ENCODE results near the gene NCS1.

Gene NCS1

DNA sequence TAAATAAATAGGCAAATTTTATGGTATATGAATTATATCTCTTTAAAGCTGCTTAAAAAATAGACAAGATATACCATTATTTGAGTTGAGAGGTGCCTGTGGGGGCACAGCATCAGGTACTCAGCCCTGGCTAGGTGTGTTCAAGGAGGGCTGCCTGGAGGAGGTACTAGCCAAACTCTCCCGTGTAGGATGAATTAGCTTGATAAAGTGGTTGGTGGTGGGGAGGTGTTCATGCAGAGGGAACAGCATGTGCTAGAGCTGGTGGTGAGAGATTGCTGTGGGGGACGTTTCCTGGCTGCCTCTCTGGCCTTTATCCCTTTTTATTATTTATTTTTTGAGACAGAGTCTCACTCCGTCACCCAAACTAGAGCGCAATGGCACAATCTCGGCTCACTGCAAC is 23.2 kb upstream of the NCS1 start:
- DNase-seq = no peak

DNA sequence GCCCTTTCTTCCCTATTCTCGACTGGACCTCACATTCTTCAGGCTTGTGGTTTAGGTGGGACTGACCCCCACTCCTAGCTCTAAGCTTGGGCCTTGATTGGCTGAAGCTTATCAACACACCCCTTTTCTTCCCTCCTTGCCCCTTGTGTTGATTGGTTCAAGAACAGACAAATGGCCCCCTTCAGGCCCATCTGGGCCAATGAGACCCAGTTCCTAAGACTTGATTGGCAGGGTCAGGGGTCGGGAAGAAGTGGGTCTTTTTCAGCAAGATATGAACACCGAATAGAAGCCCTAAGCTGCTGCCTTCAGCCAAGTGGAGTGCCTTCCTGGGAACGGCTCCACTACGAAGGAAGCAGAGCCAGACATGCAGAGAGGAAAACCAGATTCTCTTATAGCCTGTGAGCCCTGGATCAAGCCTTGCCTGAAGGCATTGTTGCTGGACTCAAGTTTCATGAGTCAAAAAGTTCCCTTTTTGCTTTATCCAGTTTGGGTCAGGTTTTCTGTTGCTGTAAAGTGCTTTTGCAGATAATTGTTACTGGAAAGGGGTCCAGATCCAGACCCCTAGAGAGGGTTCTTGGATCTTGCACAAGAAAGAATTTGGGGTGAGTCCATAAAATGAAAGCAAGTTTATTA is 22.4 kb upstream of the NCS1 start:
- DNase-seq = no peak

DNA sequence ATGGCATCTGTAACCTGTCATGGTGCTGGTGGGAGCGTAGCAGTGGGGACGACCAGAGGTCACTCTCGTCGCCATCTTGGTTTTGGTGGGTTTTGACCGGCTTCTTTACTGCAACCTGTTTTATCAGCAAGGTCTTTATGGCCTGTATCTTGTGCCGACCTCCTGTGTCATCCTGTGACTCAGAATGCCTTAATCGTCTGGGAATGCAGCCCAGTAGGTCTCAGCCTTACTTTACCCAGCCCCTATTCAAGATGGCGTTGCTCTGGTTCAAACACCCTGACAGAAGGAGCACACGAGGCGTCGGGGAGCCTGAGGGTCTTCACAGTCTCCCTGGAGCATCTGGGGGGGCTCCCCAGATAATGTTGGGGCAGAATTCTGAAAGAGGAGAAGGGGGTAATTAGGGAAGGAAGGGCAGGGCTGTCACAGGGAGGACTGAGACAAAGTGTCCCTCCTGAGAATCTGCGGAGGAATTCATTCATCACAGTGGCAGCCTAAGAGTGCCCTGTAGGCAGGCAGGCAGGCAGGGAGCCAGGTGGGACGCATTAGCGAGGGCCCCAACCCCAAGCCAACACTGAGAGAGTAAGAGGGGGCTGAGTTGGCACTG is 21.3 kb upstream of the NCS1 start:
- no peak for DNase-seq

DNA sequence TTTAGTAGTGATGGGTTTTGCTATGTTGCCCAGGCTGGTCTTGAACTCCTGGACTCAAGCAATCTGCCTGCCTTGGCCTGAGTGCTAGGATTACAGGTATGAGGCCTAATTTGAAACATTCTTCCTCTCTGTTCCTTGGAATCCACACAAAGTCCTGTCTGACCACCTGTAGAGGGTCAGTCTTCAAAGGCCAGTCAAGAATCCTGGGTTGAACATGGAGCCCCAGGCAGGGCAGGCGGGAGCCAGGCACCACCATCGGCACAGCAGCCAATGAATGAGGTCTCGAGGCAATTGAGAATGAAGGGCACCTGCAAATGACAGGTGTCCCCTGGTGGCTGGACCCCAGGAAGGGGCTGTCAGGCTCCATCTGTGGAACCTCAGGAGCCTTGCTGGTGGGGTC is 17.4 kb upstream of the NCS1 start:
- no peak for DNase-seq

DNA sequence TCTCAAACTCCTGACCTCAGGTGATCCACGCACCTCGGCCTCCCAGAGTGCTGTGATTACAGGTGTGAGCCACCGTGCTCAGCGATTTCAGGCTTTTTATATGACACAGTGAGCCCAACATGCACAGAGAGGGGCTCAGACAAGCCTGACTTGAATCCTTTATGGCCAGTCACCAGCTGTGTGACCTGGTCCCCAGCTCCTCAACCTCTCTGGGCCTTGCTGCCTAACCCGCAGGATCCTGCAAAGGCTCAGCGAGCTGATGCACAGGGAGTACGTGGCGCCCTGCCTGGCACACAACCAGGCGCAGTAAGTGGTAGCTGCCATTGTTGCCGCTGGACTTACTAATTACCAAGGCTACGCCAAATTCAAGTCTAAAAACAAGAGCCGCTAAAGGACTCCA is 16.6 kb upstream of the NCS1 start:
- DNase-seq = no peak

DNA sequence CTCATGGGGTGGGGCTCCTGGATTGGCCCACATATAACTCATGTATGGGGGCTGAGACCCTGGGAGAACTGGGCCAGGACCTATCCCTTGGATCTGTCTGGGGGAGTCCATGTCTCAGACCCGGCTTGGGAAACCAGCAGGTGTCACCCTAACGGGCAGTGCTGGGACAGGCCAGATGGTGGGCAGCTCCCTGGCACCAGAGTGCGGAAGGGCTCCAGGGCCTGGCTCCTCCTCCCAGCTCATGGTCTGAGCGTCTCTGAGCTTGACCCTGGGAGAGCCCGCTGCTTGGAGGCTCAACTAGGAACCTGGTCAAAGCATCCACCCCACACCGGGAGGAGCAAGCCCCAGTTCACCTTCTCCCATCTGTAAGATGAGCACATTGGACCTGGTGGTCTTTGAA is 15.5 kb upstream of the NCS1 start:
- DNase-seq = no peak

DNA sequence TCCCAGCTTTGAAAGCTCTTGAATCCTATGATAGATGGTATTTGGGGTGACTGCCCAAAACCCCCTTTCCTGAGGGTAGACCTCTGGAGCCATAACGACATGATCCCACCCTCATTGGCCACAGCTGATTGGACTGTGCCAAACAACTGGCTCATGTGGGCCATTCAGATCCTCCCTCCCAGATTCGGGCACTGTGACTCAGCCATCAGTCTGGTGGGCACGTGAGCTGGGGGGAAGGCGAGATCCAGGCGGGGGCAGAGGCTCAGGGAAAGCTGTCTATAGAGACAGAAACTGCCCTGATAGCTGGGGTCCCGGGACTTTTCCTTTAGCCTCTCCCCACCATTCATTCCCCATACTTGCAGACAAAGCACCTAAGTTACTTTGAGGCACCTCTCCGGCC is 15.1 kb upstream of the NCS1 start:
- no peak for DNase-seq

DNA sequence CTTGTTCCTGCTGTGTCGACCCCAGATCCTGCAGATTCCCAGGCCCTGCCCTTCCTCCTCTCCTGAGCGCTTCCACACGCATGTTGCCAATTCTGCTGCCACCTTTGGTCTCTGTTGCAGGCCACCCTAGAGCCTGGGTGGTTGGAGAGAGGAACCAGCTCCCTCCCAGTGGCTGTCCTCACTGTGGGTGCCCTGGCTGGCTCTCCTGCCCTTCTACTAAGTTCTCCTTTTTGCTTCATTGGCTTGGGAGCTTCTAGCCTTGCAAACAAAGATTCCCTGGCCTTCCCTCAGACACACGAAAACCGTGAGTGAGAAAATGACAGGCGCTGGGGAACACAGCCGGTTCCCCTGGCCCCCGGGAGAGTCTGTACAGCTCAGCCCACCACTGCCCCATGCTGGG is 14.2 kb upstream of the NCS1 start:
- DNase-seq = no peak

DNA sequence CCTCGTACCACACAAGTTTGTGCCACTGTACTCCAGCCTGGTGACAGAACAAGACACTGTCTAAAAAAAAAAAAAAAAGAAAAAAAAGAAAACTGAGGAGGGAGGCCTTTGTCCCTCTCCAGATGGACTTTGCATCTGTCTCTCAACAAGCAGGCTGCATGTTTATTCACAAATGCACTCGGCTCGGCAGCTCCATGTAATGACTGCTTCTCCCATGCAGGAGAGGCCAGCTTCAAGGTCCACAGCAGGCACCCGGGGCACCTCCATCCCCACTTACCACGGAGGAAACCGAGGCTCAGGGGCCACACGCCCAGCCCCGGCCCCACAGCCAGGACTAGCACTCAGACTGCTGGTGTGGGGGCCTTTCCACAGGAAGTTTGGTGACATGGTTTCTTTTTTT is 13.1 kb upstream of the NCS1 start:
- DNase-seq = no peak

DNA sequence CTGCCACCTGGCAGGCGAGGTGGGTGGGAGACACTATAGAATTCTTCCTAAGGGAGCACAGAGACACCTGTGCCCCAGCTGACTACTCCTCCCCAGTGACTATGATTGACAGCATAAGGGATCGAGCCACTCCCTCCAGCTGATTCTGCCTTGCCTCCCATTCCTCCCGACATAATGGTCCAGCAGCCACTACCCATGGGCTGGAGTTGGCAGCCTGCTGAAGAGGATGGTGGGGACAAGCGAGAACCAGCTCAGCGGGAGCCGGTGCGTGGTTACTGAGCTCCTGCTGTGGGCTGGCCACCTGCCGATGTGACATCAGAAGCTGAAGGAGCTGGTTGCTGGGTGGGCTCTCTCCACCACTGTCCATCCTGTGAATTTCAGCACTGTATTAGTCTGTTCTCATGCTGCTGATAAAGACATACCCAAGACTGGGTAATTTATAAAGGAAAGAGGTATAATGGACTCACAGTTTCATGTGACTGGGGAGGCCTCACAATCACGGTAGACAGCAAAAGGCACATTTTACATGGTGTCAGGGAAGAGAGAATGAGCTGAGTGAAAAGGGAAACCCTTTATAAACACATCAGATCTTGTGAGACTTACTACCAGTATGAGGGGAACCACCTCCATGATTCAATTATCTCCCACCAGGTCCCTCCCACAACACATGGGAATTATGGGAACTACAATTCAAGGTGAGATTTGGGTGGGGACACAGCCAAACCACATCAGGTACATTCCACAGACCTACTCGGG is 12.1 kb upstream of the NCS1 start:
- no peak for DNase-seq

DNA sequence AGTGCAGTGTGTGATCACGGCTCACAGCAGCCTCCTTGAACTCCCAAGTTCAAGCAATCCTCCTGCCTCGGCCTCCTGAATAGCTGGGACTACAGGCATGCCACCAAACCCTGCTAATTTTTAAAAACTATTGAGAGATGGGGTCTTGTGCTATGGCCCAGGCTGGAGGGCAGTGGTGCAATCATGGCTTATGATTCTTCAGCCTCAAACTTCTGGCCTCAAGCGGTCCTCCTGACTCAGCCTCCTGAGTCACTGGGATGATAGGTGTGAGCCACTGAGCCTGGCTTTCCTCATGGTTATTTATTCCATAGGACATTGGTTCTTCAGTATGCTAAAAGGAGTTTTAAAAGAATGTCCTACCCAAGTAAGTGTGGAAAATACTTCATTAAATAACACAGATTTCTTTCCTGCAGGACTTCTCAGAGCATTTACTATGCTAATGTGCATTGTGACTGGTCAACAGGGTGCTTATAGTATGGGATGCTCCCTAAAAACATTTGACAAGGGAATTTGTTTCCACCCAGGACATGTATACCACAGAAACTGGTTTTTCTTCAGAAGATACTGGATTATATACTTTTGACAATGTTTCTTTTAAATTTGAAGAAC is 11.2 kb upstream of the NCS1 start:
- no peak for DNase-seq

DNA sequence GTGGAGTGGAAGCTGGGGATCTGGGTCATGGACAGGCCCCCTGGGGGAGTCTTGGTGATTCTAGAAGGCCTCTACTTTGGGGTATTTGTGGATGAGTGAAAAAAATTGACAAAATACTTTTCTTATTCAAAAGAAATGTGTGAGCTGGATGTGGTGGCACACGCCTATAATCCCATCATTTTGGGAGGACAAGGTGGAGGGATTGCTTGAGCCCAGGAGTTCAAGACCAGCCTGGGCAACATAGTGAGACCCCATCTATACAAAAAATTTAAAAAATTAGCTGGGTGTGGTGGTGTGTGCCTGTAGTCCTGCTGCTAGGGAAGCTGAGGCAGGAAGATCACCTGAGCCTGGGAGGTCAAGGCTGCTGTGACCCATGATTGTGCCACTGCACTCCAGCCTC is 6.6 kb upstream of the NCS1 start:
- DNase-seq = no peak

DNA sequence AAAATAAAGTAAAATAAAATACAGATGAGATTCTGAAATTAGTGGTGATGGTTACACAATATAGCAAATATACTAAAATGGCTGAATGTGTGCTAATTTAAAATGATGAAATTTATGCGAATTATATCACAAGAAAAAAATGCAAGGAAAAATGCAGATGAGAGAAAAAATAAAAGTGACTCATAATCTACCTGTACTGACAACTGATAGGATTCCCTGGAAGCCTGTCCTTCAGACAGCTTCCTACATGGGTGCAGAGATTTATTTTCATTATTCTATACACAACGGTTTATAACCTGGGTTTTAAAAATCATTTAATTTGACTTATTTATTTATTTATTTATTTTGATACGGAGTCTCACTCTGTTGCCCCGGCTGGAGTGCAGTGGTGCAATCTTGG is 5.8 kb upstream of the NCS1 start:
- DNase-seq = no peak

DNA sequence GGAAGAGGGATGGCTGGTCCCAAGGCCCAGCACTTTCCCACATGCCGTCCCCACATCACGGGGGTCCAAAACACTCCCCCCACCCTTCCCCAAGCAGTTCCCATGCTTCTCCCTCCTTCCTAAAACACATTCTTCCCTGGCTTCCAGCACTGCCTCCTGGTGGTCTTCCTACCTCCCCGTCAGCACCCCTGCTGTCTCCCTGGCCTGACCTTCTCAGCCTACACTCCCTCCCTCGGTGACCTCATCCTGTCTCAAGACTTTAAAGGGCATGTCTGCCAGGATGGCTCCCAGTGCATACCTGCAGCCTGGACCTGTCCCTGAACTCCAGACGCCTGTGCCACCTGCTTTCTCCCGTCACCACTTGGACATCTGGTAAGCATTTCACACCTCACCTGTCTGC is 4.3 kb upstream of the NCS1 start:
- no peak for DNase-seq

DNA sequence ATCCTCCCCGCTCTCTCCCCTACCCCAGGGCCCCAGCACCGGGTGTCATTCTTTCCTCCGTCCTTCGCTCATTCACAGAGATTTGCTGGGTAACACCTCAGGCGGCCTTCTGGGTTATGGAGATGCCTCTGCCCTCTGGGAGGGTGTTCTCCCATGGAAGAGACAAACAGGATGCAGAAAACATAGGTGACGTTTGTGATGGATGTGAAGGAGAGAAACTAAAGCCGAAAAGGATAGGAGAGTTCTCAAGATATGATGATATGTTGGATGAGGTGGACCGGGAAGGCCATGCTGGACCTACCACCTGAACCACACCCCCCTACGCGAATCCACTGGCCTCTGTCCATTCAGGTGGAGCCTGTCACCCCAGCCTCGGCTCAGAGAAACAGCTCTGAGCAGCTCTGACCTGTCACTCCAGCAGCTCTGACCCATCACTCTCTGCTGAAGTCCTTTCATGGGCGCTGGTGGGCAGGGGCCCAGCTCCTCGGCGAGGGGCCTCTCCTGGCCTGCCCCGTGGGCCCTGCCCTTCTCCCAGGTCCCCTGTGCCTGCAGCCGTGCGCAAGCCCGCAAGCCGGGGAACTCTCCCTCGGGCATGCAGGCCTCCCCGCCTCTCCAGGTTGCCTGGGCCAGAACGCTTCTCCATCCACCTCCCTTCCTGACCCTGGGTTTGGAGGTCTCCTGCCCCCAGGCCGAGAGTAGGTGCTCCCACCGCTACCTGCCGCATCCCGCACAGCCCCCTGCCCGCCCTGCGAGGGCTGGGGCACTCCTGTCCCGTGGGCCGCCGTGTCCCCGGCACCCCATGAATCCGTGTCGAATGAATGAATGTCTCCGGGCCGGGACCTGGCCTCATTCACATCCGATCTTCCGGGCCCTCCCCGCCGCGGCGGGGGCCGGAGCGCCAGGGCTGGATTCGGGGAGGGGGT is 717 bp upstream of the NCS1 start:
- DNase-seq = no peak

DNA sequence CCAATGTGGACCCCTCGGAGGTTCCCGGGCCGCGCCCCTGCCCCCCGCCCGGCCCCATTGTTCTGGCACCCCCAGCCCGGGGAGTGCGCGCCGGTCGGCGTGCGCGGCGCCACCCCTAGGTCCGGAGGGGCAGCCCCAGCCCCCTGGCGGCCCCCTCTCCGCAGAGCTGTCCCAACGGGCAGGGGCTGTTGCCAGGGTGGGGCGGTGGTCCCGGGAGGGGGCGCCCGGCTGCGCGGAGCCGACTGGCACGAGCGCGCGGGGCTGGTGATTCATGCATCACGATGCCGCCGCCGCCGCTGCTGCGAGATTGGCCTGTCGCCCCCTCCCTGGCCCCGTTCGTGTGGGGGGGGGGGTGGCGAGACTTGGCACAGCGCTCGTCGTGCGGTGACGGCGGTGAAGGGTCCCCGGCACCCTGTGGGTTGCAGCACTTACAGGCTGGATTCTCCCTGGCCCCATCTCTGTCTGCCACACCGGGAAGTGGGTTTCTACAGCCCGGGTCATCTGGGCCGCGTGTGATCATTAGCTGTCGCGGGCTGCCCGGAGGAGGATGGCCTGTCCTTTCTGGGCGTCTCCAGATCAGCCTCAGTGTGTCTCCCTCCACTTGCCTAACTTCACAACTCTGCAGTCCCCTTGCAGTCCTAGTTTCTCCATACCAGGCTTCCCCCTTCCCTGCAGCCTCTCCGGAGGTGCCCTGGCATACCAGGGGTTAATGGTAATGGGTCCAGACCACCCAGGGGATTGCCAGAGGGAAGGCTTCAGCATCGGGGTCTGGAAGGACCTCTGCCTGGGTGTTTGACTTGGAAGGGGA is 858 bp downstream of the NCS1 start:
- DNase-seq = peak; percentile 64

DNA sequence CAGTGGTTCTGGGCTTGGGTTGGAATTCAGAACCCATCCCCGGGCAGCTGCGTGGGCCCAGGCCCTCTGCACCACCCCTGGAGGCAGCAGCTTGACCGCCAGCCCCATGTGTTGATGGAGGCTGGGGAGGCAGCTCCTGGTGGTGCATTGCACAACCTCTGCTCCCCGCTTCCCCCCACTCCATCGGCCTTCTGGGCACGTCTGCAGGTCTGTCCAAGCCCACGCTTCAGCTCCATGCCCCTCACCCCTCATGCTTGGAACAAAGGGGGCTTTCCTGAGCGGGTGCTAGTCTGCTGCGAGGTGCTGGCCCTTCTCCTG is 1.4 kb downstream of the NCS1 start:
- DNase-seq = no peak

DNA sequence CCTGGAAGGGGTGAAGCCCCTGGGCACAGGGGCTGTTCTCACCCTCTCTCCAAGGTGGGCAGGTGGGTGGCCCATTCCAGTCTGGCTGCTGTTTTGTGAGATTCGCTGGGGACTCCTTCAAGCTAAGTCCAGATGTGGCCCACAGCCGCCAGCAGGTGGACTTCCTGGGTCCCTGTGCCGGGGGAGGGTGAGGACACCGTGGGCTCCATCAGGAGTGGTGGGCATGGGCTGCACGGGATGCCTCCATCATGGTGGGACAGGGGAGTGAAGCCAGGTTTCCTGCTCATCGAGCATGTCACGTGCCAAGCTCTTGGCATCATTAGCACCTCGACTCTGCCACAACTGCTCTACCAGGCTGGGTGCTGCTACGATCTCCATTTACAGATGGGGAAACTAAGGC is 1.8 kb downstream of the NCS1 start:
- no peak for DNase-seq

DNA sequence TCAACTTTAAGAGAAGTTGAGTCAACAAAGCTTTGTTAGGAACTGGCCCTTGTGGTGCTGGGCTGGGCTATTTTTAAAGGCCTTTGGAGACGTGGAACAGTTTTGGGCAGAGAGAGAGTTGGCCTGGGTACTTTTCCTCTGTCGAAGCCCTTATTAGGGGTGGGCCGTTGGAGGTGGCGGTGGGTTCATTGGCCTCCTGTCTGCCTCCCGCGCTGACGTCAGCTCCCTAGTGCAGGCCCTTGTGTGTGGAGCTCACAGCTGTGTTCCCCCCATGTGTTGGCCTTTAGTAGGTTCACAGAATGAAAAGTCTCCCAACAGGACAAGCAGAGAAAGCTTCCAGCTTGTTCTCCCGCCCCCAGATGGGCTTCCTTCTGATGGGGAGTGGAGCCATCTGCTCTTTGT is 2.7 kb downstream of the NCS1 start:
- no peak for DNase-seq

DNA sequence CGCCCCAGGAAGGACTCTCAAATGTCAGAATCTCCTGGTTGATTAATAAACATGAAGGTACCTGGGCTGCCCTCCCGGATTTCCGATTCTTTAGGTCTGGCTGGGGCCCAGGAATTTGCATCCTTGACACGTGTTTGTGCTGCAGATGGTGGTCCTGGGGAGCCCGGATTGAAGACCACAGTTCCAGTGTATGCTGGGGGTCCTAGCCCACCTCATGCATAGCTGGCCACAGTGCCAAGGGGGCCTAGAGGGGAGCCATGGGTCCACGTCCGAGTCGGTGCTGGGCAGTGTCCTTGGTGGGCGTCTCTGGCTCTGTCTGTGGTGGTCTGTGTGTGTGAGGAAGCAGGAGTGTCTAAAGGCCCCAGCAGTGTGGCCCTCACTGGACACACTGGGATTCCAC is 3.2 kb downstream of the NCS1 start:
- DNase-seq = no peak

DNA sequence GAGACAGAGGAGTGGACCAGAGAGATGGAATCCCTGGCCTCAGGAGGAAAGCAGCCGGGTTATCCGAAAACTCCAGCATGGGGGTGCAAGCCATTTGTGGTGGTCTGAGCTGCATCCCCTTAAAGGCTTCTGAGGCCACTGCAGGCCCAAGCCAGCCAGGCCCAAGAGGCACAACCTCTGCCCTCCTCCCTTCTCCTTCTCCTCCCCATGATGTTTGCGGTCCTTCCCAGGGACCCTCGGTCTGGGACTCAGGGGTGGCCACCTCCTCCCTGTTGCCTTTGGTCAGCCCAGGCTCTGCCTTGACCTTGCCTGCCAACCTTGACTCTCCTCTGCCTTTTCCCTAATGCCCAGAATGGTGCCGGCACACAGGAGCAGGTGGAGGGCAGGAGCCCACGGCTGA is 4.6 kb downstream of the NCS1 start:
- no peak for DNase-seq

All from CD4-positive, alpha-beta T cell treated with Interleukin-17A for 4 hours (primary cell).